HepG2 (cell line): Measurements from ENCODE around the gene DNPH1. TPM values are rescaled to one million over a fixed set of nuclear protein-coding genes. Genes with fewer than 3 reads are reported as not detected.

Experiments used
- ELF3 ChIP-seq: IDR thresholded peaks from 2 replicates; pipeline ENCODE4 v1.6.1; 2016; ENCODE audit warnings: missing genetic modification reagents, missing compliant biosample characterization
- HES4 ChIP-seq: sonication (generic); formaldehyde crosslinking; IDR thresholded peaks from 2 replicates; pipeline ENCODE4 v1.9.0; 2021; ENCODE audit warnings: mild to moderate bottlenecking, missing genetic modification reagents, borderline replicate concordance
- HOXD1 ChIP-seq: sonication (generic); formaldehyde crosslinking; IDR thresholded peaks from 2 replicates; pipeline ENCODE4 v1.5.0; 2020; ENCODE audit warnings: missing genetic modification reagents
- IKZF5 ChIP-seq: IDR thresholded peaks from 2 replicates; pipeline ENCODE4 v1.6.1; 2018; ENCODE audit warnings: missing genetic modification reagents, mild to moderate bottlenecking, missing compliant biosample characterization
- JUND ChIP-seq: sonication (generic); formaldehyde crosslinking; IDR thresholded peaks from 2 replicates; pipeline ENCODE4 v1.8.0; 2022; ENCODE audit warnings: mild to moderate bottlenecking, missing genetic modification reagents
- MAFK ChIP-seq, 2 experiments: IDR thresholded peaks in 1 of 2; conservative IDR thresholded peaks in 1 of 2; 2 replicates each; pipeline ENCODE4 v1.6.1; 2011; ENCODE audit warnings: improper control_type of control experiment in 2 of 2, low read length in 2 of 2
- MATR3 ChIP-seq: sonication (generic); formaldehyde crosslinking; IDR thresholded peaks from 2 replicates; pipeline ENCODE4 v1.4.0; 2020; ENCODE audit warnings: missing genetic modification reagents
- NR2F1 ChIP-seq, 2 experiments: fragments of 450-650 bp in 1 of 2; formaldehyde crosslinking in 1 of 2; IDR thresholded peaks; 2 replicates each; pipeline versions ENCODE4 v1.5.0 to v1.6.1; 2016 to 2020; ENCODE audit warnings: mild to moderate bottlenecking in 1 of 2, missing compliant biosample characterization in 1 of 2, missing genetic modification reagents in 1 of 2, moderate library complexity in 1 of 2
- NR2F2 ChIP-seq: IDR thresholded peaks from 2 replicates; pipeline ENCODE4 v1.6.1; 2012; ENCODE audit warnings: low read depth, inconsistent platforms, borderline replicate concordance
- PCBP2 ChIP-seq: fragments of 200-400 bp; formaldehyde crosslinking; optimal IDR thresholded peaks from 2 replicates; pipeline ENCODE3; 2018; ENCODE audit warnings: low read length, low read depth; ENCODE audit not compliant: poor library complexity, severe bottlenecking
- PHF8 ChIP-seq: sonication (generic); formaldehyde crosslinking; IDR thresholded peaks from 2 replicates; pipeline ENCODE4 v1.5.0; 2020; ENCODE audit warnings: missing genetic modification reagents
- PPARG ChIP-seq: conservative IDR thresholded peaks from 2 replicates; pipeline ENCODE4 v1.6.1; 2016; ENCODE audit warnings: missing biosample characterization, missing genetic modification reagents
- RFX1 ChIP-seq: fragments of 450-650 bp; IDR thresholded peaks from 2 replicates; pipeline ENCODE4 v1.6.1; 2017
- RFXAP ChIP-seq: sonication (generic); formaldehyde crosslinking; IDR thresholded peaks from 2 replicates; pipeline ENCODE4 v1.4.0; 2020; ENCODE audit warnings: missing genetic modification reagents, borderline replicate concordance
- SETDB1 ChIP-seq: sonication (generic); formaldehyde crosslinking; IDR thresholded peaks from 2 replicates; pipeline ENCODE4 v1.5.1; 2020; ENCODE audit warnings: missing genetic modification reagents, mild to moderate bottlenecking, borderline replicate concordance
- ZNF564 ChIP-seq: sonication (generic); formaldehyde crosslinking; IDR thresholded peaks from 2 replicates; pipeline ENCODE4 v1.8.1; 2023; ENCODE audit warnings: mild to moderate bottlenecking, missing genetic modification reagents
- ZNF672 ChIP-seq: sonication (generic); formaldehyde crosslinking; IDR thresholded peaks from 2 replicates; pipeline ENCODE4 v1.8.1; 2022; ENCODE audit warnings: missing genetic modification reagents
- ZNF720 ChIP-seq: sonication (generic); formaldehyde crosslinking; IDR thresholded peaks from 2 replicates; pipeline ENCODE4 v1.4.0; 2020; ENCODE audit warnings: missing genetic modification reagents
- ZNF766 ChIP-seq: sonication (generic); formaldehyde crosslinking; IDR thresholded peaks from 2 replicates; pipeline ENCODE4 v1.5.0; 2020; ENCODE audit warnings: missing genetic modification reagents, borderline replicate concordance
- ZNF816 ChIP-seq: sonication (generic); formaldehyde crosslinking; IDR thresholded peaks from 2 replicates; pipeline ENCODE4 v1.8.0; 2022; ENCODE audit warnings: missing genetic modification reagents, mild to moderate bottlenecking, borderline replicate concordance
- polyA plus RNA-seq, 8 experiments: library from polyadenylated mRNA; depleted of rRNA in 3 of 8; stranded (reverse) in 7 of 8; unstranded in 1 of 8; fragments of >200 nt; fragmentation: Illumina TruSeq in 4 of 8; extraction: Trizol in 4 of 8; gene quantifications; 2 replicates each; pipeline versions ENCODE4 v1.2.1 to v1.2.3, GENCODE V29; 2011 to 2016; ENCODE audit warnings: low read depth in 4 of 8, missing spikeins in 1 of 8, mixed read lengths in 1 of 8; ENCODE audit not compliant: insufficient read depth in 1 of 8
- total RNA-seq, 5 experiments: library from RNA; depleted of rRNA; stranded (reverse); fragments of >200 nt; fragmentation: Illumina TruSeq; extraction: Trizol; gene quantifications; 2 replicates each; pipeline ENCODE4 v1.2.3, GENCODE V29; 2016; ENCODE audit warnings: low read depth in 1 of 5
- TF ChIP-seq, protein P1 (sequence below): sonication (generic); formaldehyde crosslinking; IDR thresholded peaks from 2 replicates; pipeline ENCODE4 v1.5.0; 2020; ENCODE audit warnings: missing genetic modification reagents, mild to moderate bottlenecking, borderline replicate concordance
- TF ChIP-seq, protein P2 (sequence below): sonication (generic); formaldehyde crosslinking; IDR thresholded peaks from 2 replicates; pipeline ENCODE4 v1.5.1; 2020; ENCODE audit warnings: mild to moderate bottlenecking, missing genetic modification reagents, moderate library complexity
- TF ChIP-seq, protein P3 (sequence below): sonication (generic); formaldehyde crosslinking; IDR thresholded peaks from 2 replicates; pipeline ENCODE4 v1.5.0; 2020; ENCODE audit warnings: missing genetic modification reagents, mild to moderate bottlenecking, borderline replicate concordance

The DNPH1 gene
- total and polyA plus RNA-seq, 2 of the 13 experiments (the other 11 are each of a cell fraction or from before 2014, with no cell fraction given): 56.5 to 75.1 TPM

GRCh38 chr6:43228951-43229802 lies at the start of gene DNPH1 (continued):
- TF ChIP-seq PCBP2 (no peak), ZNF672 (CRISPR knock-in tag) (peak; percentile 82), MAFK (conservative IDR thresholded peaks at IDR 0.05 in 1 of 2, IDR thresholded peaks at IDR 0.05 in 1 of 2; ENCODE audit: low read length in 2 of 2) (peak; percentile 59 to 62), RFXAP (CRISPR knock-in tag) (peak; percentile 85; the same call in 1 of the 2 replicates), NR2F1 (CRISPR knock-in tag; IDR thresholded peaks at IDR 0.05) (no peak), ZNF816 (no peak; the same call in 1 of the 2 replicates), SETDB1 (CRISPR knock-in tag) (no peak), ZNF720 (0 out of 2 replicates have a peak, but pooled peaks have one; percentile 21), ELF3 (CRISPR knock-in tag) (peak; percentile 73; the same call in 1 of the 2 replicates), ZNF766 (peak; percentile 98), JUND (CRISPR knock-in tag) (0 out of 2 replicates have a peak, but pooled peaks have one; percentile 25), HES4 (CRISPR knock-in tag) (peak; percentile 97; the same call in 1 of the 2 replicates), RFX1 (no peak; the same call in 1 of the 2 replicates), HOXD1 (CRISPR knock-in tag) (peak; percentile 71), PHF8 (peak; percentile 90), ZNF564 (CRISPR knock-in tag) (0 out of 2 replicates have a peak, but pooled peaks have one; percentile 62), PPARG (CRISPR knock-in tag) (peak; percentile 79; the same call in 1 of the 2 replicates), NR2F2 (peak; percentile 37; the same call in 1 of the 2 replicates), IKZF5 (CRISPR knock-in tag) (peak; percentile 33; the same call in 1 of the 2 replicates), MATR3 (CRISPR knock-in tag) (no peak)
- TF ChIP-seq, protein P1, sequence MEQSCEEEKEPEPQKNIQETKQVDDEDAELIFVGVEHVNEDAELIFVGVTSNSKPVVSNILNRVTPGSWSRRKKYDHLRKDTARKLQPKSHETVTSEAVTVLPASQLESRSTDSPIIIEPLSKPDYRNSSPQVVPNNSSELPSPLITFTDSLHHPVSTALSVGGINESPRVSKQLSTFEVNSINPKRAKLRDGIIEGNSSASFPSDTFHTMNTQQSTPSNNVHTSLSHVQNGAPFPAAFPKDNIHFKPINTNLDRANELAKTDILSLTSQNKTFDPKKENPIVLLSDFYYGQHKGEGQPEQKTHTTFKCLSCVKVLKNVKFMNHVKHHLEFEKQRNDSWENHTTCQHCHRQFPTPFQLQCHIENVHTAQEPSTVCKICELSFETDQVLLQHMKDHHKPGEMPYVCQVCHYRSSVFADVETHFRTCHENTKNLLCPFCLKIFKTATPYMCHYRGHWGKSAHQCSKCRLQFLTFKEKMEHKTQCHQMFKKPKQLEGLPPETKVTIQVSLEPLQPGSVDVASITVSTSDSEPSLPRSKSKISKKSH (CRISPR knock-in tag): no peak; the same call in 1 of the 2 replicates
- TF ChIP-seq, protein P2, sequence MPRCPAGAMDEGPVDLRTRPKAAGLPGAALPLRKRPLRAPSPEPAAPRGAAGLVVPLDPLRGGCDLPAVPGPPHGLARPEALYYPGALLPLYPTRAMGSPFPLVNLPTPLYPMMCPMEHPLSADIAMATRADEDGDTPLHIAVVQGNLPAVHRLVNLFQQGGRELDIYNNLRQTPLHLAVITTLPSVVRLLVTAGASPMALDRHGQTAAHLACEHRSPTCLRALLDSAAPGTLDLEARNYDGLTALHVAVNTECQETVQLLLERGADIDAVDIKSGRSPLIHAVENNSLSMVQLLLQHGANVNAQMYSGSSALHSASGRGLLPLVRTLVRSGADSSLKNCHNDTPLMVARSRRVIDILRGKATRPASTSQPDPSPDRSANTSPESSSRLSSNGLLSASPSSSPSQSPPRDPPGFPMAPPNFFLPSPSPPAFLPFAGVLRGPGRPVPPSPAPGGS (CRISPR knock-in tag): no peak
- TF ChIP-seq, protein P3, sequence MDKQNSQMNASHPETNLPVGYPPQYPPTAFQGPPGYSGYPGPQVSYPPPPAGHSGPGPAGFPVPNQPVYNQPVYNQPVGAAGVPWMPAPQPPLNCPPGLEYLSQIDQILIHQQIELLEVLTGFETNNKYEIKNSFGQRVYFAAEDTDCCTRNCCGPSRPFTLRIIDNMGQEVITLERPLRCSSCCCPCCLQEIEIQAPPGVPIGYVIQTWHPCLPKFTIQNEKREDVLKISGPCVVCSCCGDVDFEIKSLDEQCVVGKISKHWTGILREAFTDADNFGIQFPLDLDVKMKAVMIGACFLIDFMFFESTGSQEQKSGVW (CRISPR knock-in tag): 0 out of 2 replicates have a peak, but pooled peaks have one; percentile 37
